ENCODE measurements around the gene CAV3.

DNA sequence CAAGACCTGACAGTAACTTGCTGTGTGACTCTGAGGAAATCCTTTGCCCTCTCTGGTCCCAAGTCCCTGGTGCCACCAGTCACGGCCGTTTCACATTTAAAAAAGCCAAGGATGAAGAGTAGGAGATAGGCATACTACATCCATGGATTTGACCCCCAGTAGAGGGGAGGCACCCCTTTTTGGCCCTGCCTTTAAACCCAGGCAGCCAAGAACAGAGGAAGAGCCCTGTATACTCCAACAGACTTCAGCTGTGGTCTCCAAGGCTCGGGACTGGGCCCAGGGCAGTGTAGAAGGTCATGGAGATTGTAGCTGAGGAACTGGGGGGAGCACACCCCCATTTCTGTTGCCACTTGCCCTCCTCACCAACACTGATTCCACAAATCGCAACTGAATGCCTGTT, 3.7 kb downstream of the CAV3 start:
- TF ChIP-seq, protein P1, sequence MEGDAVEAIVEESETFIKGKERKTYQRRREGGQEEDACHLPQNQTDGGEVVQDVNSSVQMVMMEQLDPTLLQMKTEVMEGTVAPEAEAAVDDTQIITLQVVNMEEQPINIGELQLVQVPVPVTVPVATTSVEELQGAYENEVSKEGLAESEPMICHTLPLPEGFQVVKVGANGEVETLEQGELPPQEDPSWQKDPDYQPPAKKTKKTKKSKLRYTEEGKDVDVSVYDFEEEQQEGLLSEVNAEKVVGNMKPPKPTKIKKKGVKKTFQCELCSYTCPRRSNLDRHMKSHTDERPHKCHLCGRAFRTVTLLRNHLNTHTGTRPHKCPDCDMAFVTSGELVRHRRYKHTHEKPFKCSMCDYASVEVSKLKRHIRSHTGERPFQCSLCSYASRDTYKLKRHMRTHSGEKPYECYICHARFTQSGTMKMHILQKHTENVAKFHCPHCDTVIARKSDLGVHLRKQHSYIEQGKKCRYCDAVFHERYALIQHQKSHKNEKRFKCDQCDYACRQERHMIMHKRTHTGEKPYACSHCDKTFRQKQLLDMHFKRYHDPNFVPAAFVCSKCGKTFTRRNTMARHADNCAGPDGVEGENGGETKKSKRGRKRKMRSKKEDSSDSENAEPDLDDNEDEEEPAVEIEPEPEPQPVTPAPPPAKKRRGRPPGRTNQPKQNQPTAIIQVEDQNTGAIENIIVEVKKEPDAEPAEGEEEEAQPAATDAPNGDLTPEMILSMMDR (conservative IDR thresholded peaks at IDR 0.05), result no peak
- no peak for TF ChIP-seq EZH2 (IDR thresholded peaks at IDR 0.05; ENCODE audit: low read depth)
